ENCODE measurements around the gene LLCFC1.

Gene LLCFC1

GRCh38 chr7:142948603-142949002, 9.3 kb downstream of the LLCFC1 start:
- TF ChIP-seq CTCF (IDR thresholded peaks at IDR 0.05; ENCODE audit: low read depth, low read length), result no peak
- no peak for TF ChIP-seq EZH2phosphoT487 (IDR thresholded peaks at IDR 0.05; ENCODE audit: low read depth)
- Histone ChIP-seq H3K9ac (ENCODE audit: low read length) (no peak overlapping the region), H3K4me2 (ENCODE audit: low read length) (no peak overlapping the region), H3K4me3 (ENCODE audit: low read length) (no peak overlapping the region), H3K27ac (ENCODE audit: low read length) (no peak overlapping the region), H3K79me2 (ENCODE audit: low read length) (no peaks in the 10 kb centered on the region), H3K9me3 (ENCODE audit: insufficient read depth, low read length) (no peaks in the 10 kb centered on the region), H3K36me3 (replicated peaks; ENCODE audit: low read depth, low read length) (no peaks in the 10 kb centered on the region), H2AFZ (ENCODE audit: low read depth, low read length) (no peak overlapping the region), H4K20me1 (ENCODE audit: insufficient read depth, low read length) (no peaks in the 10 kb centered on the region), H3K27me3 (ENCODE audit: low read depth, low read length) (peaks cover 33% of the 10 kb centered on the region), H3K4me1 (ENCODE audit: low read length) (peaks cover 4% of the 10 kb centered on the region; the same call in 1 of the 2 replicates)

GRCh38 chr7:142950235-142950634, 11.0 kb downstream of the LLCFC1 start:
- TF ChIP-seq EZH2phosphoT487 (IDR thresholded peaks at IDR 0.05; ENCODE audit: low read depth) (no peak), CTCF (IDR thresholded peaks at IDR 0.05; ENCODE audit: low read depth, low read length) (no peak)
- Histone ChIP-seq H3K27ac (ENCODE audit: low read length) (no peak overlapping the region), H3K9me3 (ENCODE audit: insufficient read depth, low read length) (peaks cover 6% of the 10 kb centered on the region; the same call in 1 of the 2 replicates), H3K9ac (ENCODE audit: low read length) (no peak overlapping the region), H4K20me1 (ENCODE audit: insufficient read depth, low read length) (no peaks in the 10 kb centered on the region), H3K4me1 (ENCODE audit: low read length) (peaks cover 2% of the 10 kb centered on the region; the same call in 1 of the 2 replicates), H2AFZ (ENCODE audit: low read depth, low read length) (no peak overlapping the region), H3K27me3 (ENCODE audit: low read depth, low read length) (peaks cover 36% of the 10 kb centered on the region), H3K4me2 (ENCODE audit: low read length) (no peak overlapping the region), H3K79me2 (ENCODE audit: low read length) (no peaks in the 10 kb centered on the region), H3K36me3 (replicated peaks; ENCODE audit: low read depth, low read length) (no peaks in the 10 kb centered on the region), H3K4me3 (ENCODE audit: low read length) (no peak overlapping the region)

- Histone ChIP-seq H3K4me1 (ENCODE audit: low read length) (peaks cover 11% of the 10 kb centered on the region), H4K20me1 (ENCODE audit: insufficient read depth, low read length) (no peaks in the 10 kb centered on the region), H3K9ac (ENCODE audit: low read length) (no peak overlapping the region), H3K79me2 (ENCODE audit: low read length) (no peaks in the 10 kb centered on the region), H3K9me3 (ENCODE audit: insufficient read depth, low read length) (peaks cover 16% of the 10 kb centered on the region; the same call in 1 of the 2 replicates), H3K4me3 (ENCODE audit: low read length) (no peak overlapping the region), H3K36me3 (replicated peaks; ENCODE audit: low read depth, low read length) (no peaks in the 10 kb centered on the region), H3K27me3 (ENCODE audit: low read depth, low read length) (peaks cover 34% of the 10 kb centered on the region), H2AFZ (ENCODE audit: low read depth, low read length) (no peak overlapping the region), H3K4me2 (ENCODE audit: low read length) (no peak overlapping the region), H3K27ac (ENCODE audit: low read length) (no peak overlapping the region)
- TF ChIP-seq EZH2phosphoT487 (IDR thresholded peaks at IDR 0.05; ENCODE audit: low read depth) (no peak), CTCF (IDR thresholded peaks at IDR 0.05; ENCODE audit: low read depth, low read length) (no peak)
Measured at GRCh38 chr7:142954680-142955268, 15.5 kb downstream of the LLCFC1 start.

GRCh38 chr7:142956951-142957623, 17.8 kb downstream of the LLCFC1 start:
- peak overlapping the region; percentile 32 for H3K4me2 ChIP-seq (ENCODE audit: low read length)
- no peak overlapping the region for H3K27ac ChIP-seq (ENCODE audit: low read length)
- no peaks in the 10 kb centered on the region for H3K79me2 ChIP-seq (ENCODE audit: low read length)
- peak overlapping the region; percentile 56; the same call in 1 of the 2 replicates for H2AFZ ChIP-seq (ENCODE audit: low read depth, low read length)
- peaks cover 16% of the 10 kb centered on the region; the same call in 1 of the 2 replicates for H3K9me3 ChIP-seq (ENCODE audit: insufficient read depth, low read length)
- no peaks in the 10 kb centered on the region for H3K36me3 ChIP-seq (replicated peaks; ENCODE audit: low read depth, low read length)
- H3K4me3 ChIP-seq (ENCODE audit: low read length), result no peak overlapping the region
- H3K4me1 ChIP-seq (ENCODE audit: low read length), result peaks cover 13% of the 10 kb centered on the region
- TF ChIP-seq EZH2phosphoT487 (IDR thresholded peaks at IDR 0.05; ENCODE audit: low read depth), result no peak
- TF ChIP-seq CTCF (IDR thresholded peaks at IDR 0.05; ENCODE audit: low read depth, low read length), result no peak
- H3K27me3 ChIP-seq (ENCODE audit: low read depth, low read length), result peaks cover 28% of the 10 kb centered on the region
- no peak overlapping the region for H3K9ac ChIP-seq (ENCODE audit: low read length)
- H4K20me1 ChIP-seq (ENCODE audit: insufficient read depth, low read length), result no peaks in the 10 kb centered on the region
